ENCODE data around the gene TIMM17A.

DNA sequence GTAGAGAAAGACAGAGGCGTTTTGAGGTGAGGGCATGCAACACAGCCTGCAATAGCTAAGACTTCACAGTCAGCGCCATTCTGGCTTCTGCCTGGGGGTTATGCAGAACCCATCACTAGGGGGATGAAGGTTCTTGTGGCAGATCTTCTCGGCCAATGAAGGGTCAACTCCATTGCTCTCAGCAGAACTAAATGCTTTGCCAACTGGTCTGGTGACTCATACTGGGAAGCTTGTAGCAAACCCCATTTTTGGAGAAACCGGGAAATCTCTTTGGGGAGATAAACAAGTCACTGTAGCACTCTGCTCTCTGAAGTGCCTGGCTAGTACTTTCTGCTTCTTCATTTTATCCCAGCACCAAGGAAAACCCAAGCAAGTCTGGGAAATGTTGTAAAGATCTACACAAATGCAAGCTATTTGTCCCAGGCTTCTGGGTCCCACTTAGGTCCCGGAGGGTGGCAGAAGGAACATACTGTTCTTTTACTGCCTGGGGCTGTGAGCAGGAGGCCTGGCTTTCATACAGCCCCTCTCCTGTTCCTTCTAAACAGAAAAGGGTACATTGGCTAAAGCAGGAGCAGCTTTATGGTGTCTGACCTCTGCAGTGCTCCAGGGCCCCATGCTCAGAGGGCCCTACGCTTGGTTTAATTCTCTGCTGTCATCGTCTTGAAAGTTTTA lies 37.8 kb upstream of the TIMM17A start:
- TF ChIP-seq, protein P1, sequence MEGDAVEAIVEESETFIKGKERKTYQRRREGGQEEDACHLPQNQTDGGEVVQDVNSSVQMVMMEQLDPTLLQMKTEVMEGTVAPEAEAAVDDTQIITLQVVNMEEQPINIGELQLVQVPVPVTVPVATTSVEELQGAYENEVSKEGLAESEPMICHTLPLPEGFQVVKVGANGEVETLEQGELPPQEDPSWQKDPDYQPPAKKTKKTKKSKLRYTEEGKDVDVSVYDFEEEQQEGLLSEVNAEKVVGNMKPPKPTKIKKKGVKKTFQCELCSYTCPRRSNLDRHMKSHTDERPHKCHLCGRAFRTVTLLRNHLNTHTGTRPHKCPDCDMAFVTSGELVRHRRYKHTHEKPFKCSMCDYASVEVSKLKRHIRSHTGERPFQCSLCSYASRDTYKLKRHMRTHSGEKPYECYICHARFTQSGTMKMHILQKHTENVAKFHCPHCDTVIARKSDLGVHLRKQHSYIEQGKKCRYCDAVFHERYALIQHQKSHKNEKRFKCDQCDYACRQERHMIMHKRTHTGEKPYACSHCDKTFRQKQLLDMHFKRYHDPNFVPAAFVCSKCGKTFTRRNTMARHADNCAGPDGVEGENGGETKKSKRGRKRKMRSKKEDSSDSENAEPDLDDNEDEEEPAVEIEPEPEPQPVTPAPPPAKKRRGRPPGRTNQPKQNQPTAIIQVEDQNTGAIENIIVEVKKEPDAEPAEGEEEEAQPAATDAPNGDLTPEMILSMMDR (optimal IDR thresholded peaks at IDR 0.05 in 1 of 3, IDR thresholded peaks at IDR 0.05 in 1 of 3, conservative IDR thresholded peaks at IDR 0.05 in 1 of 3; ENCODE audit: extremely low read depth in 1 of 3, insufficient read depth in 2 of 3, low read length in 3 of 3): no peak
- TF ChIP-seq EZH2 (IDR thresholded peaks at IDR 0.05; ENCODE audit: low read length): no peak
